Measurements from ENCODE around the gene PFDN1.

- TF ChIP-seq SIX5 (IDR thresholded peaks at IDR 0.05; ENCODE audit: low read depth, low read length, severe bottlenecking) (no peak), SP1 (IDR thresholded peaks at IDR 0.05; ENCODE audit: low read depth, low read length) (no peak), EP300 (IDR thresholded peaks at IDR 0.05; ENCODE audit: borderline replicate concordance in 1 of 2, control insufficient read depth in 1 of 2, low read depth in 2 of 2, low read length in 2 of 2) (no peak), USF2 (IDR thresholded peaks at IDR 0.05; ENCODE audit: borderline replicate concordance, low read depth, low read length) (no peak), SUZ12 (IDR thresholded peaks at IDR 0.05; ENCODE audit: unreplicated experiment) (no peak), ZNF207 (IDR thresholded peaks at IDR 0.05; ENCODE audit: borderline replicate concordance) (no peak), SMAD5 (IDR thresholded peaks at IDR 0.05; ENCODE audit: low read depth) (no peak), NR2C2 (IDR thresholded peaks at IDR 0.05; ENCODE audit: borderline replicate concordance, control insufficient read depth, insufficient read length, low read depth) (no peak)
Measured at GRCh38 chr5:140267559-140268018, 35.3 kb downstream of the PFDN1 start.
